ENCODE data around the gene KLRC1. TPM values are rescaled to one million over a fixed set of nuclear protein-coding genes. Genes with fewer than 3 reads are reported as not detected.
"Not testable (repeated sequence)": the region's sequence is repeated elsewhere in the genome, so short reads cannot be mapped to it uniquely, and the experiment has no call there.

KLRC1 gene
- polyA plus RNA-seq, 1 donor from 2014 or later: not detected

- Histone ChIP-seq H3K4me3 (ENCODE audit: low read length) (no peak overlapping the region), H3K4me2 (ENCODE audit: low read length) (no peak overlapping the region), H3K27me3 (ENCODE audit: insufficient read depth, low read depth, low read length) (no peaks in the 10 kb centered on the region), H3K9me3 (ENCODE audit: low read length) (peaks cover 2% of the 10 kb centered on the region), H3K79me2 (replicated peaks; ENCODE audit: insufficient read depth, low read length) (no peaks in the 10 kb centered on the region), H3K9ac (ENCODE audit: low read length) (no peak overlapping the region), H4K20me1 (ENCODE audit: insufficient read depth) (no peaks in the 10 kb centered on the region), H3K9me2 (ENCODE audit: insufficient read depth, low read length) (no peaks in the 10 kb centered on the region), H2AFZ (ENCODE audit: low read depth, low read length) (no peak overlapping the region), H3K36me3 (ENCODE audit: insufficient read depth, low read length) (no peaks in the 10 kb centered on the region), H3F3A (ENCODE audit: insufficient read depth, low read length, poor library complexity, severe bottlenecking) (no peaks in the 10 kb centered on the region), H3K27ac (ENCODE audit: low read length) (no peak overlapping the region)
- TF ChIP-seq EP300 (conservative IDR thresholded peaks at IDR 0.05; ENCODE audit: poor library complexity, severe bottlenecking): no peak
- no peak for TF ChIP-seq EZH2 (IDR thresholded peaks at IDR 0.05; ENCODE audit: borderline replicate concordance, insufficient read depth, low read length, poor library complexity, severe bottlenecking)
- no peak for TF ChIP-seq RAD21 (conservative IDR thresholded peaks at IDR 0.05)
- no peak for TF ChIP-seq MXI1 (conservative IDR thresholded peaks at IDR 0.05; ENCODE audit: poor library complexity, severe bottlenecking)
- no peak for TF ChIP-seq CTCF (IDR thresholded peaks at IDR 0.05; ENCODE audit: poor library complexity, severe bottlenecking)
- no peak for TF ChIP-seq SMC3 (conservative IDR thresholded peaks at IDR 0.05; ENCODE audit: poor library complexity)
- no peak for TF ChIP-seq REST (IDR thresholded peaks at IDR 0.05; ENCODE audit: borderline replicate concordance)
- no peak for TF ChIP-seq POLR2AphosphoS5 (IDR thresholded peaks at IDR 0.05)
These were observed 55.0 kb downstream of the KLRC1 start for GRCh38 chr12:10398168-10398567.

- Histone ChIP-seq H3K4me2 (ENCODE audit: low read length) (no peak overlapping the region), H3K79me2 (replicated peaks; ENCODE audit: insufficient read depth, low read length) (no peaks in the 10 kb centered on the region), H3K27ac (ENCODE audit: low read length) (no peak overlapping the region), H4K20me1 (ENCODE audit: insufficient read depth) (no peaks in the 10 kb centered on the region), H3K9me2 (ENCODE audit: insufficient read depth, low read length) (no peaks in the 10 kb centered on the region), H3K27me3 (ENCODE audit: insufficient read depth, low read depth, low read length) (no peaks in the 10 kb centered on the region), H3F3A (ENCODE audit: insufficient read depth, low read length, poor library complexity, severe bottlenecking) (no peaks in the 10 kb centered on the region), H3K4me3 (ENCODE audit: low read length) (no peak overlapping the region), H3K9me3 (ENCODE audit: low read length) (peaks cover 2% of the 10 kb centered on the region), H2AFZ (ENCODE audit: low read depth, low read length) (no peak overlapping the region), H3K36me3 (ENCODE audit: insufficient read depth, low read length) (no peaks in the 10 kb centered on the region), H3K9ac (ENCODE audit: low read length) (no peak overlapping the region)
- TF ChIP-seq SMC3 (conservative IDR thresholded peaks at IDR 0.05; ENCODE audit: poor library complexity): no peak
- TF ChIP-seq REST (IDR thresholded peaks at IDR 0.05; ENCODE audit: borderline replicate concordance): no peak
- TF ChIP-seq CTCF (IDR thresholded peaks at IDR 0.05; ENCODE audit: poor library complexity, severe bottlenecking): no peak
- TF ChIP-seq RAD21 (conservative IDR thresholded peaks at IDR 0.05): no peak
- TF ChIP-seq MXI1 (conservative IDR thresholded peaks at IDR 0.05; ENCODE audit: poor library complexity, severe bottlenecking): no peak
- no peak for TF ChIP-seq TAF1 (IDR thresholded peaks at IDR 0.05; ENCODE audit: low read depth)
- no peak for TF ChIP-seq POLR2AphosphoS5 (IDR thresholded peaks at IDR 0.05)
- TF ChIP-seq EP300 (conservative IDR thresholded peaks at IDR 0.05; ENCODE audit: poor library complexity, severe bottlenecking): no peak
- no peak for TF ChIP-seq EZH2 (IDR thresholded peaks at IDR 0.05; ENCODE audit: borderline replicate concordance, insufficient read depth, low read length, poor library complexity, severe bottlenecking)
These were observed 55.9 kb downstream of the KLRC1 start for GRCh38 chr12:10397296-10397695.

- not testable (repeated sequence) for H3F3A ChIP-seq (ENCODE audit: insufficient read depth, low read length, poor library complexity, severe bottlenecking); H2AFZ ChIP-seq (ENCODE audit: low read depth, low read length); H3K27me3 ChIP-seq (ENCODE audit: insufficient read depth, low read depth, low read length); H3K27ac ChIP-seq (ENCODE audit: low read length); H3K36me3 ChIP-seq (ENCODE audit: insufficient read depth, low read length); H3K9me2 ChIP-seq (ENCODE audit: insufficient read depth, low read length); H3K4me2 ChIP-seq (ENCODE audit: low read length); H3K4me3 ChIP-seq (ENCODE audit: low read length); H3K79me2 ChIP-seq (replicated peaks; ENCODE audit: insufficient read depth, low read length); H3K9me3 ChIP-seq (ENCODE audit: low read length); H3K9ac ChIP-seq (ENCODE audit: low read length); H4K20me1 ChIP-seq (ENCODE audit: insufficient read depth)
These were observed 57.0 kb downstream of the KLRC1 start for GRCh38 chr12:10396176-10396575.

Measured in neural cell (in vitro differentiated cells).